Measurements from ENCODE around the gene COA1.

Gene COA1

GRCh38 chr7:43591558-43592180 lies 137.7 kb downstream of the COA1 start:
- DNase-seq (ENCODE audit: low read depth in 2 of 2): no peak

- no peak for DNase-seq (ENCODE audit: low read depth in 2 of 2)
These were observed 138.3 kb downstream of the COA1 start for GRCh38 chr7:43590862-43591557.

GRCh38 chr7:43589728-43590127 lies 139.6 kb downstream of the COA1 start:
- DNase-seq (ENCODE audit: low read depth in 2 of 2): no peak
